ENCODE results near the gene CNNM2.

DNA sequence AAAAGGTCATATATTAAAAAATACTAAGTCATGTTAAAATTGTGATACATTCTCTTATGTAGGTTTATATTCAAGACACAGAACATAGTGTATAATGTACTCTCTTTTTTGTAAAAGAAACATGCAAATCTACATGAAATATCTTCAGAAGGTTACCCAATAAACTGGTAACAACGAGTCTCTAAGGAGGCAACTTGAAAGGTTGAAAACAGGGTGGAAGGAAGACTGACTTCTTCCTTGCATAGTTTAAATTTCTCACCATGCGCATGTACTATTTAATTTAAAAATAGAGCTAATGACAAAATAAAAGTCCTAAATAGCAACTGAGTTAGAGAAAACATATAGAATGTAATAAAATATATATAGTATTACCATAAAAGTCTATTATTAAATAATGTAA, 142.5 kb downstream of the CNNM2 start:
- TF ChIP-seq CTCF (conservative IDR thresholded peaks at IDR 0.05 in 1 of 2, IDR thresholded peaks at IDR 0.05 in 1 of 2; ENCODE audit: extremely low read depth in 1 of 2, insufficient read depth in 1 of 2, low read depth in 1 of 2, low read length in 2 of 2) (no peak), EZH2 (IDR thresholded peaks at IDR 0.05; ENCODE audit: borderline replicate concordance, low read length) (no peak)
